ENCODE data around the gene ASB7.

DNA sequence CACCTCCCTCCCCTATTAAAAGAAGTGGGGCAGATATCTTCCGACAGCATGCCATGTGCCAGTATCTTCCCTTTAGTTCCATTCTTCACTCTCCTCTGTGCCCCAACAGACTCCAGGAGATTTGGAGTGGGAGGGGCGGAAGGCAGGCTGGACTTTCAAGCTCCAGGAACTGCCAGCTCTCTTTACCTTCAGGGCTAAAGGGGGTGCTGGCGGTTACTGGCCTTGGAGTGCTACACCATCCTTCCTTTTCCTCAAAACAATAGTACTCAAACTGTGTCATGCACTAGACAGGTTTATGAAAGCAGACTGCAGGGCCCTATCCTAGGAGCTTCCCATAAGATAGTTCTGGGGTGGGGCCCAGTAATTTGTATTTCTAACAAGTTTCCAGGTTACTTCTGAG, 6.4 kb upstream of the ASB7 start:
- TF ChIP-seq, protein P1, sequence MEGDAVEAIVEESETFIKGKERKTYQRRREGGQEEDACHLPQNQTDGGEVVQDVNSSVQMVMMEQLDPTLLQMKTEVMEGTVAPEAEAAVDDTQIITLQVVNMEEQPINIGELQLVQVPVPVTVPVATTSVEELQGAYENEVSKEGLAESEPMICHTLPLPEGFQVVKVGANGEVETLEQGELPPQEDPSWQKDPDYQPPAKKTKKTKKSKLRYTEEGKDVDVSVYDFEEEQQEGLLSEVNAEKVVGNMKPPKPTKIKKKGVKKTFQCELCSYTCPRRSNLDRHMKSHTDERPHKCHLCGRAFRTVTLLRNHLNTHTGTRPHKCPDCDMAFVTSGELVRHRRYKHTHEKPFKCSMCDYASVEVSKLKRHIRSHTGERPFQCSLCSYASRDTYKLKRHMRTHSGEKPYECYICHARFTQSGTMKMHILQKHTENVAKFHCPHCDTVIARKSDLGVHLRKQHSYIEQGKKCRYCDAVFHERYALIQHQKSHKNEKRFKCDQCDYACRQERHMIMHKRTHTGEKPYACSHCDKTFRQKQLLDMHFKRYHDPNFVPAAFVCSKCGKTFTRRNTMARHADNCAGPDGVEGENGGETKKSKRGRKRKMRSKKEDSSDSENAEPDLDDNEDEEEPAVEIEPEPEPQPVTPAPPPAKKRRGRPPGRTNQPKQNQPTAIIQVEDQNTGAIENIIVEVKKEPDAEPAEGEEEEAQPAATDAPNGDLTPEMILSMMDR (IDR thresholded peaks at IDR 0.05), result no peak
- TF ChIP-seq POLR2A (IDR thresholded peaks at IDR 0.05) (no peak), EP300 (IDR thresholded peaks at IDR 0.05) (no peak), POLR2AphosphoS5 (IDR thresholded peaks at IDR 0.05) (no peak)
